Ovary (tissue), 9 donors: Measurements from ENCODE around the gene E2F2. TPM values are rescaled to one million over a fixed set of nuclear protein-coding genes. Genes with fewer than 3 reads are reported as not detected.

ENCODE experiments used
- DNase-seq, 5 donors: peaks; one replicate each; pipeline ENCODE4 v3.0.0-alpha.2; 2019 to 2020
- H3K27ac ChIP-seq, 2 donors: fragments of 200-600 bp; one replicate each; pipeline versions ENCODE4 v1.5.1 to v1.8.0; 2019 to 2022
- H3K27me3 ChIP-seq: fragments of 200-600 bp; one replicate; pipeline ENCODE4 v1.8.0; 2022
- H3K36me3 ChIP-seq: fragments of 200-600 bp; sonication (generic); one replicate; pipeline ENCODE4 v1.5.1; 2019
- H3K4me1 ChIP-seq: one replicate; pipeline ENCODE4 v1.8.1; 2013; ENCODE audit warnings: mild to moderate bottlenecking, moderate library complexity; ENCODE audit not compliant: insufficient read depth
- H3K4me3 ChIP-seq: fragments of 200-600 bp; sonication (generic); one replicate; pipeline ENCODE4 v1.5.1; 2017
- H3K9me3 ChIP-seq, 2 donors: fragments of 200-600 bp in 1 of 2; sonication (generic) in 1 of 2; one replicate each; pipeline versions ENCODE4 v1.5.1 to v1.8.1; 2013 to 2019; ENCODE audit warnings: mild to moderate bottlenecking in 1 of 2, moderate library complexity in 1 of 2
- EP300 ChIP-seq: sonication (generic); formaldehyde crosslinking; IDR thresholded peaks from one replicate; pipeline ENCODE4 v1.6.1; 2017; ENCODE audit warnings: antibody characterized with exemption
- POLR2A ChIP-seq: fragments of 450-650 bp; IDR thresholded peaks from one replicate; pipeline ENCODE4 v1.6.1; 2017; ENCODE audit warnings: antibody characterized with exemption, mild to moderate bottlenecking, moderate library complexity
- WGBS, 3 donors: extraction: QIAGEN DNeasy Blood & Tissue Kit in 1 of 3; methylation state at CpG; one replicate each; pipeline versions ENCODE4 v1.1.5 to v1.1.7; 2013 to 2017; 5-methylcytosine and 5-hydroxymethylcytosine counted together
- intact Hi-C, 4 donors: fragments of 100-400 bp; cut with DNase I; formaldehyde crosslinking; loops; one replicate each; pipeline versions ENCODE4 v1.11.0 to v1.15.1; 2022 to 2023
- polyA plus RNA-seq, 2 donors: library from polyadenylated mRNA; stranded (reverse); fragments of 200-250 nt in 1 of 2; fragments of 350-450 nt in 1 of 2; fragmentation: Illumina TruSeq in 1 of 2; extraction: RNeasy Lipid Tissue Mini Kit (QIAGEN cat#74804) in 1 of 2; gene quantifications; one replicate each; pipeline ENCODE4 v1.2.3, GENCODE V29; 2013 to 2014
- total RNA-seq, 7 donors: library from RNA; depleted of rRNA in 2 of 7; stranded (reverse); fragments of >200 nt in 2 of 7; fragmentation: NEBNext Ultra II Directional in 3 of 7; extraction: Animal tissue kit (Norgen Biotek cat#: 25700) in 3 of 7; gene quantifications; one replicate each; pipeline versions ENCODE4 v1.1.0 to v1.2.4, GENCODE V29; 2016 to 2023
- TF ChIP-seq, protein P1 (sequence below), 3 donors: fragments of 450-650 bp in 2 of 3; fragments of 200-600 bp in 1 of 3; IDR thresholded peaks; one replicate each; pipeline versions ENCODE4 v1.5.1 to v1.8.0; 2016 to 2022; ENCODE audit warnings: antibody characterized with exemption in 3 of 3, mild to moderate bottlenecking in 1 of 3
- donor health status: DM: no; HTN: no; CAD: no; lungs with moderate emphysema.
- donor health status: DM: no; HTN: no; CAD: no.
- donor health status: Bipolar disorder and iron deficiency.
- donor health status: DM: yes; HTN: yes; CAD: no.
- donor health status: DM: no; HTN: no; CAD: no.
- donor health status: DM: yes; HTN: yes; CAD: no.

E2F2 gene
- total and polyA plus RNA-seq, 9 donors = under 0.01 to 1.1 (median 0.15) TPM; not detected in 2

DNA sequence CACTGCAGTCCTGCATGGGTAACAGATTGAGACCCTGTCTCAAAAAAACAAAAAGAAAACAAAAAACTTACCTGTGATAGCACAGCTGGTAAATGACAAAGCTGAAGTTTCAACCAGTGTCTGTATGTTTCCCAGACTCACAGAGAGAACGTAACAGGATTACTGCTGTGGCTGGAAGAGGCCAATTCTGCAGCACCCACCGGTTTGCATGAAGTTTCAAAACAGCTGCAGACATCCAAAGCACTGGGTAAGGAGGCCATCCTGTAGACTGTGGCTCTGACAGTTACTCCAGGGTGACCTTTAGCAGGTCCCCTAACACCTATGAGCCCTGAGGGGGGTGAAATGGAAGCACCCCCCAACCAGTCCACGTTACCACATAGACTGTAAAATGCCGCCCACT is 20.8 kb upstream of the E2F2 start:
- DNase-seq = no peak
- 82 to 88% (median 84%) methylated on average over 4 of the region's 4 CpGs for WGBS, 3 donors
- no peaks in the 10 kb centered on the region for H3K27me3 ChIP-seq
- no peak overlapping the region for H3K27ac ChIP-seq
- intact Hi-C loops = no loop called here
- peaks cover 6% of the 10 kb centered on the region for H3K4me1 ChIP-seq
- H3K4me3 ChIP-seq = no peak overlapping the region
- no peaks in the 10 kb centered on the region for H3K9me3 ChIP-seq
- H3K36me3 ChIP-seq = no peaks in the 10 kb centered on the region
- TF ChIP-seq EP300 (no peak), POLR2A (no peak)
- TF ChIP-seq, protein P1, sequence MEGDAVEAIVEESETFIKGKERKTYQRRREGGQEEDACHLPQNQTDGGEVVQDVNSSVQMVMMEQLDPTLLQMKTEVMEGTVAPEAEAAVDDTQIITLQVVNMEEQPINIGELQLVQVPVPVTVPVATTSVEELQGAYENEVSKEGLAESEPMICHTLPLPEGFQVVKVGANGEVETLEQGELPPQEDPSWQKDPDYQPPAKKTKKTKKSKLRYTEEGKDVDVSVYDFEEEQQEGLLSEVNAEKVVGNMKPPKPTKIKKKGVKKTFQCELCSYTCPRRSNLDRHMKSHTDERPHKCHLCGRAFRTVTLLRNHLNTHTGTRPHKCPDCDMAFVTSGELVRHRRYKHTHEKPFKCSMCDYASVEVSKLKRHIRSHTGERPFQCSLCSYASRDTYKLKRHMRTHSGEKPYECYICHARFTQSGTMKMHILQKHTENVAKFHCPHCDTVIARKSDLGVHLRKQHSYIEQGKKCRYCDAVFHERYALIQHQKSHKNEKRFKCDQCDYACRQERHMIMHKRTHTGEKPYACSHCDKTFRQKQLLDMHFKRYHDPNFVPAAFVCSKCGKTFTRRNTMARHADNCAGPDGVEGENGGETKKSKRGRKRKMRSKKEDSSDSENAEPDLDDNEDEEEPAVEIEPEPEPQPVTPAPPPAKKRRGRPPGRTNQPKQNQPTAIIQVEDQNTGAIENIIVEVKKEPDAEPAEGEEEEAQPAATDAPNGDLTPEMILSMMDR (IDR thresholded peaks at IDR 0.05) = no peak

DNA sequence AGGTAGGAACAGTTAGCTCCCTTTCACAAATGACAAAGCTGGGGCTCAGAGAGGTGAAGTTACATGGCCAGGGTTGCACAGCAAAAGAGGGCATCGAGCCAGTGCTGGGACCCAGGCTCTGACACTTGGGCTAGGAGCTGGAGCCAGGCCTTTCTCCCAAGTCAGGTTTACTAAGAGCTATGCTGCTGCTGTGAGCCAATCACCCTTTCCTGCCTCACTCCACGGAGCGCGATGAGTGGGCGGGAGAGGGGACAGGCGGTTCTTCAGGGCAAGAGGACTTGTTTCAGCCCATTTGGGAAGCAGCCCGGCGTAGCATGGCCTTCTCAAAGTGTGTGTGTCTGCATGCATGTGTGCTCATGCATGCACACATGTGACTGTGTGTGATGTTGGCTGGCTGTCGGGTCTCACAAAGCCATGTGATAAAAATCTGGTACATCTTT is 17.7 kb upstream of the E2F2 start:
- DNase-seq = no peak
- TF ChIP-seq POLR2A (no peak), EP300 (no peak)
- TF ChIP-seq, protein P1 (IDR thresholded peaks at IDR 0.05) = no peak
- H3K4me3 ChIP-seq = no peak overlapping the region
- H3K36me3 ChIP-seq = no peaks in the 10 kb centered on the region
- WGBS, 3 donors = 51 to 65% (median 53%) methylated on average over 9 of the region's 9 CpGs
- H3K9me3 ChIP-seq = no peaks in the 10 kb centered on the region
- H3K27me3 ChIP-seq = no peaks in the 10 kb centered on the region
- intact Hi-C loops = no loop called here
- peaks cover 3% of the 10 kb centered on the region for H3K4me1 ChIP-seq
- H3K27ac ChIP-seq = no peak overlapping the region

DNA sequence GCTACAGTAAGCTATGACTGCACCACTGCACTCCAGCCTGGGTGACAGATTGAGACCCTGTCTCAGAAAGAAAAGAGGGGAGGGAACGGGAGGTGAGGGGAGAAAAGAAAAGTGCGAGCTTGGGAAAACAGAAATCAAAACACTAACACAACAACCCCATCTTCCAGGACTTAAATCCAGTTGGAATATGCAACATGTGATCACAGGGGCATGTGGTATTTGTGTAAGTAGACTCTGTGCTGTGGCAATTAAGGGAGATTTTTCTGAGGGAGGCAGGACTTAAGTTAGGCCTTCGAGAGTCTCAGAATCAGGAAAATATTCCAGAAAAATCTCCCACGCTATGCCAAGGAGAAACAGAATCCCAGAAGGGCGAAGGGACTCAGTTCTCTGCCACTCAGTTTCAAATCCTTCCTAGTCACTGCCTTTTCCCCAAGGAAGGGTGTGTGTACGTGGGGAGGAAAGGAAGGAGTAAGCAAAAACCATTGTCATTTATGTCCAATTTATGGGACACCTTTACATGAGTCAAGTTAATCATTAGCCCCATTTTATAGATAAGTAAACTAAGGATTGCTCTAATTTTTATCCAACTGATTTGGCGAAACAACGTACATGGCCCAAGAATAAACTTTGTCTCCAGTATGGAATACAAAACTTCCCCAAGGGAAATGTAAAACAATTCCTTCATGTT is 16.0 kb upstream of the E2F2 start:
- Histone ChIP-seq H3K27ac (no peak overlapping the region), H3K27me3 (no peaks in the 10 kb centered on the region), H3K36me3 (no peaks in the 10 kb centered on the region), H3K4me1 (peaks cover 3% of the 10 kb centered on the region), H3K9me3 (no peaks in the 10 kb centered on the region), H3K4me3 (no peak overlapping the region)
- 82 to 84% (median 82%) methylated on average over 8 of the region's 8 CpGs for WGBS, 3 donors
- no peak for DNase-seq
- TF ChIP-seq, protein P1 (IDR thresholded peaks at IDR 0.05) = no peak
- TF ChIP-seq EP300 = no peak
- TF ChIP-seq POLR2A = no peak
- intact Hi-C loops = loop anchor here in 1 of 4 donors (2.0 kb wide), 1 partner anchor 90 kb away; no protein-coding TSS in a partner anchor

DNA sequence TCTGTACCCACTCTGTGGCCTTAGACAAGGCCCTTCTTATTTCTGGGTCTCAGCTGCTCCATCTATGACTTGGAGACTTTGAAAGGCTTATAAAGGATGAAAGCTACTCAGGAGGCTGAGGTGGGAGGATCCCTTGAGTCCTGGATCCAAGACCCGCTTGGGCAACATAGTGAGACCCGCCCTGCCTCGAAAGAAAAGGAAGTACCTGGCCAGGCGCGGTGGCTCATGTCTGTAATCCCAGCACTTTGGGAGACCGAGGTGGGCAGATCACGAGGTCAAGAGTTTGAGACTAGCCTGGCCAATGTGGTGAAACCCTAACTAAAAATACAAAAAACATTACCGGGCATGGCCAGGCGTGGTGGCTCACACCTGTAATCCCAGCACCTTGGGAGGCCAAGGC is 14.8 kb upstream of the E2F2 start:
- no peaks in the 10 kb centered on the region for H3K9me3 ChIP-seq
- peaks cover 3% of the 10 kb centered on the region for H3K4me1 ChIP-seq
- DNase-seq = no peak
- 91 to 96% (median 93%) methylated on average over 9 of the region's 9 CpGs for WGBS, 3 donors
- H3K36me3 ChIP-seq = no peaks in the 10 kb centered on the region
- intact Hi-C loops = loop anchor here in 3 of 4 donors (2.0 kb wide), 1 partner anchor 91 kb away; no protein-coding TSS in a partner anchor
- H3K4me3 ChIP-seq = no peak overlapping the region
- TF ChIP-seq, protein P1 (IDR thresholded peaks at IDR 0.05) = no peak
- TF ChIP-seq POLR2A (no peak), EP300 (no peak)
- H3K27ac ChIP-seq = no peak overlapping the region
- H3K27me3 ChIP-seq = no peaks in the 10 kb centered on the region
